GM18951 (cell line): ENCODE data around the gene PHACTR3.

Source experiments
- POLR2A ChIP-seq: IDR thresholded peaks from 4 replicates; pipeline ENCODE4 v1.6.1; 2011; ENCODE audit warnings: mild to moderate bottlenecking; ENCODE audit not compliant: insufficient read length, insufficient read depth; ENCODE audit errors: extremely low read depth
- in situ Hi-C: fragments of 300-500 bp; cut with MboI; formaldehyde crosslinking; loops from one replicate; pipeline ENCODE4 v1.12.0; 2022; ENCODE audit warnings: low sequenced_read_pairs, mixed read lengths, inconsistent platforms; ENCODE audit not compliant: unreplicated experiment

Gene PHACTR3

GRCh38 chr20:59785986-59786795, 181.9 kb downstream of the PHACTR3 start:
- no peak for TF ChIP-seq POLR2A
- in situ Hi-C loops, result no loop called here

- no peak for TF ChIP-seq POLR2A
- in situ Hi-C loops, result no loop called here
Observed at GRCh38 chr20:59786801-59787537, 182.6 kb downstream of the PHACTR3 start.

GRCh38 chr20:59787538-59787890, 183.2 kb downstream of the PHACTR3 start:
- TF ChIP-seq POLR2A, result no peak
- in situ Hi-C loops, result no loop called here

- no peak for TF ChIP-seq POLR2A
- in situ Hi-C loops, result no loop called here
Observed at GRCh38 chr20:59788196-59788735, 183.9 kb downstream of the PHACTR3 start.

- TF ChIP-seq POLR2A, result no peak
- in situ Hi-C loops, result no loop called here
Observed at GRCh38 chr20:59788811-59789397, 184.6 kb downstream of the PHACTR3 start.

GRCh38 chr20:59789686-59790085, 185.3 kb downstream of the PHACTR3 start:
- in situ Hi-C loops, result no loop called here
- TF ChIP-seq POLR2A, result no peak

- no peak for TF ChIP-seq POLR2A
- in situ Hi-C loops, result no loop called here
Observed at GRCh38 chr20:59790346-59790745, 186.0 kb downstream of the PHACTR3 start.

GRCh38 chr20:59792300-59792699, 188.0 kb downstream of the PHACTR3 start:
- in situ Hi-C loops, result no loop called here
- TF ChIP-seq POLR2A, result no peak

- TF ChIP-seq POLR2A, result no peak
- in situ Hi-C loops, result no loop called here
Observed at GRCh38 chr20:59794555-59794954, 190.2 kb downstream of the PHACTR3 start.

GRCh38 chr20:59800309-59800708, 196.0 kb downstream of the PHACTR3 start:
- in situ Hi-C loops, result no loop called here
- no peak for TF ChIP-seq POLR2A

GRCh38 chr20:59802018-59802417, 197.7 kb downstream of the PHACTR3 start:
- in situ Hi-C loops, result no loop called here
- no peak for TF ChIP-seq POLR2A

GRCh38 chr20:59802471-59803221, 198.3 kb downstream of the PHACTR3 start:
- in situ Hi-C loops, result no loop called here
- no peak for TF ChIP-seq POLR2A

GRCh38 chr20:59804347-59804746, 200.0 kb downstream of the PHACTR3 start:
- in situ Hi-C loops, result no loop called here

More at GRCh38 chr20:59804347-59804746, 200.0 kb downstream of the PHACTR3 start:
- no peak for TF ChIP-seq POLR2A
